GM21390 (cell line): ENCODE measurements around the gene DKKL1.

Source experiments
- ATAC-seq: cut with Tn5 transposase; IDR thresholded peaks from one replicate; pipeline ENCODE4 v1.9.1; 2021; ENCODE audit not compliant: unreplicated experiment

DKKL1 gene

GRCh38 chr19:49391581-49392399 lies 28.1 kb downstream of the DKKL1 start:
- no peak for ATAC-seq

- no peak for ATAC-seq
These were observed 30.2 kb downstream of the DKKL1 start for GRCh38 chr19:49393881-49394280.

- ATAC-seq = no peak
These were observed 32.1 kb downstream of the DKKL1 start for GRCh38 chr19:49395581-49396407.

DNA sequence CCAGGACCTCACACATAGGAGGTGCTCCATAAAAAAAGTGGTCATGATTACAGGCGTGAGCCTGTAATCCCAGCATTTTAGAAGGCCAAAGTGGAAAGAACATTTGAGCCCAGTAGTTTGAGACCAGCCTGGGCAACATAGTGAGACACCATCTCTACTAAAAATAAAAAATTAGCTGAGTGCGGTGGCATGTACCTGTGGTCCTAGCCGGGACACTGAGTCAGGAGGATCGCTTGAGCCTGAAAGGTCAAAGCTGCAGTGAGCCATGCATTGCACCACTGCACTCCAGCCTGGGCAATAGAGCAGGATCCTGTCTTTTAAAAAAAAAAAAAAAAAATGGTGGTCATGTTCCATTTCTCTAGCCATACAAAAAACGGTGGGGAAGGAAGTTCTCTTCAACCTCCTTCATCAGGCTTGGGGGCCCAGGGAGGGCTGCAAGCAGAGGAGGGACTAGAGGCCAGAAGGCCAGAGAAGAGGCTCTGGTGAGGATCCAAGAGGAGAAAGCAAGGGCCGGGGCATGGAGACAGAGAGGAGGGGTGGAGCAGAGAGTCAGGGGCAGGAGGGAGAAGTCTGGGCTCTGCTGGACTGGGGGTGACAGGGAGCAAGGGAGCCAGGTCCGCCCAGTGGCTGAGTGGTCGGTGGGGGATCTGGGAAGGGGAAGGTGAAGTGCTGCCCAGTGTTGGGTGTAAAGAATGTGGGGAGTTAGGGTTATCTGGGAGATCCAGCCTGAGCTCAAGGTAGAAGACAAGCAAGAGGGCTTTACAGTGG lies 33.2 kb downstream of the DKKL1 start:
- ATAC-seq = no peak

DNA sequence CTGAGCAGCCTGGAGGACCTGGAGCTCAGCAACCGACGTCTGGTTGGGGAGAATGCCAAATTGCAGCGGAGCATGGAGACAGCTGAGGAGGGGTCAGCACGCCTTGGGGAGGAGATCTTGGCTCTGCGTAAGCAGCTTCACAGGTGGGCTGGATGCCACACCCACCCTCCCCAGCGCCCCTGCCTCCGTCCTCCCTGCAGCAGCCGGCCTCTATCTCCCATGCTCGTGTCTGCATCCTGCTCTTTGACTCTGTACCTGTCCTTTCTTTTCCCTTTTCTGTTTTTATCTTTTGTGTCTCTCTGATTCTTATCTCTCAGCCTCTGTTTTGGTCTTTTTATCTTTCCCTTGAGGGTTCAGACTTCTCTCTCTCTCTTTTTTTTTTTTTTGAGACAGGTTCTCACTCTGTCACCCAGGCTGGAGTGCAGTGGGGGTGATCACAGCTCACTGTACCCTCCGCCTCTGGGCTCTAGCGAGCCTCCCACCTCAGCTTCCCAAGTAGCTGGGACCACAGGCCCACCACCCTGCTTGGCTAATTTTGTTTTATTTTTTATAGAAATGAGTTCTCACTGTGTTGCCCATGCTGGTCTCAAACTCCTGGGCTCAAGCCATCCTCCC lies 34.4 kb downstream of the DKKL1 start:
- no peak for ATAC-seq

DNA sequence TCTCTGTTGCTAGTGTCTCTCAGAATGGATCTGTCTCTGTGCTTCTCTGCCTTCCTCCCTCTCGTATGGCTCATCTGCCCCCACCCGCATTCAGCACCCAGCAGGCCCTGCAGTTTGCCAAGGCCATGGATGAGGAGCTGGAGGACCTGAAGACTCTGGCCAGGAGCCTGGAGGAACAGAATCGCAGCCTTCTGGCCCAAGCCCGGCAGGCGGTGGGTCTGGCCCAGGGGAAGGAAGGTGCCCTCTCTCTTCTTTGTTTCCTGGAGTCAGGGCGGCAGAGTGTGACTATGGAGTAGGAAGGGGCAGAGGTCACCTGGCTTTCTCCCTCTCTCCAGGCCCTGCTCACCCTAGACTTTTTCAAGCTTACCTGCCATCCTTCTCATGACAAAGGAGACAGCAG lies 35.3 kb downstream of the DKKL1 start:
- no peak for ATAC-seq

DNA sequence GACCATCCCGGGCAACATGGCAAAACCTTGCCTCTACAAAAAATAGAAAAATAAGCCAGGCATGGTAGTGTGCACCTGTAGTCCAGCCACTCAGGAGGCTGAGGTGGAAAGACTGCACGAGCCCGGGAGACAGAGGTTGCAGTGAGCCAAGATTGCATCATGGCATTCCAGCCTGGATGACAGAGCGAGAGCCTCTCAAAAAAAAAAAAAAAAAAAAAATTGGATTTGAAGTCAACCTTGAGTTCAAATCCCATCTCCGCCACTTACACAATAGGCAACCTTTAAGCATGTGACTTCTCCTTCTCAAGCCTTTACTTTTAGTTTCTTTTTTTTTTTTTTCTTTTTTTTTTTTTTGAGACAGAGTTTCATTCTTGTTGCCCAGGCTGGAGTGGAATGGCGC lies 36.4 kb downstream of the DKKL1 start:
- ATAC-seq = no peak

DNA sequence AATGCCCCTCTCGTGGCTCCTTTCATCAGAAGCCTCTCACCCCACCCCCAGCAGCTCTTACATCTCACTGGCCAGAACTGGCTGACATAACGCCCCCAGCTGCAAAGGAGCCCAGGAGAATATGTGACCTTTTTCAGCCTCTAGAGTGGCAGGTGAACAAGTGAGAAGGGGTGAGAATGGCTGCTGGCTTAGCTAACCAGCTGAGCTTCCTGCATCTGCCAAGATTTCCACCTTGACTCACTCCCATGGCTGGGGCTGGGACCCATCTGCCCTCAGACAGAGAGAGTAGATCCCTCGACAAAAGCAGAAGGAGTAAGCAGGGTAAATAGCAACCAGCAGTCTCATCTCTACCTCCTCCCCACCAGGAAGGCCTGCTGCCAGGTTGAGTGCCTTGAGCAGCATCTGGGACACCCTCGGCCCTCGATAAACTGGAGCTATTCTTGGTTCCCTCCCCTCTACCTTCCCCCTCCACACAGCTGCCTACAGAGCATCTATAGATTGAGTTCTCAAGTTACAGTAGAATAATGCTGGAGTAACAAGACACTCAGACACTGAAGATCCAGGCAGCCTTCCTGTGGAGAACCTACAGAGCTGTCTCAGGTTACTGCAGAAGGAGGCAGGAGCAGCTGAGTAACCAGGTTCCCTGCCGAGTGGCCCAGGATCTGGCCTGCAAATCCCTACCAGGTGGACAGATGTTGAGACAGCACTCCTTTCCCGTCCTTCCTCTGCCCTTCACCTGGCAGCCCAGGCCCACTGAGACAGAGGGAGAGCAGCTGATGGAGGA lies 39.9 kb downstream of the DKKL1 start:
- no peak for ATAC-seq

GRCh38 chr19:49407079-49407478 lies 43.4 kb downstream of the DKKL1 start:
- ATAC-seq = no peak

GRCh38 chr19:49407482-49408015 lies 43.9 kb downstream of the DKKL1 start:
- ATAC-seq = no peak

DNA sequence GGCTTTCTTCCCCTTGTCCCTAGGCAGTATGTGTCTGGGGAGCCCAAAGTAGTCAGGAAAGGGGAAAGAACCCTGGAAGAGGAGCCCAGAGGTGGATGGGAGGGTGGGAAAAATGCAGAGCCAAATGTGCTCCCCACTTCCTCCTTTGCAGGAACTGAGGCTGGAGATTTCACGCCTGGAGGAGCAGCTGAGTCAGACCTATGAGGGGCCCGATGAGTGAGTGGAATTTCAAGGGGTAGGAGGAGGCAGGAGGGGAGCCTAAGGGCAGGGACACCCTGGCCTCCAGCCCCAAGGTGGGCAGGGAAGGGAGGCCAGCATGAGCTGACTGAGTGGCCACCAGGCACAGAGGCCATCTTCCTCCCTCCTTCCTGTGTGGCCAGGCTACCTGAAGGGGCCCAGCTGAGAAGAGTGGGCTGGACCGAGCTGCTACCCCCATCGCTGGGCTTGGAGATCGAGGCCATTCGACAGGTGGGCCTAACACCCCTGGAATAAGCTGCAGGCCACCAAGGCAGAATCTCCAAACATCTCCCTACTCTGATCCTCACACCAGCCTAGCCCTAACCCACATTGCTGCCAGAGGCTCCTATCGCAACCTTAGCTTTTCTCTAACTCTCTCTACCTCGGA lies 45.3 kb downstream of the DKKL1 start:
- ATAC-seq = no peak

- no peak for ATAC-seq
These were observed 45.9 kb downstream of the DKKL1 start for GRCh38 chr19:49409441-49410029.

DNA sequence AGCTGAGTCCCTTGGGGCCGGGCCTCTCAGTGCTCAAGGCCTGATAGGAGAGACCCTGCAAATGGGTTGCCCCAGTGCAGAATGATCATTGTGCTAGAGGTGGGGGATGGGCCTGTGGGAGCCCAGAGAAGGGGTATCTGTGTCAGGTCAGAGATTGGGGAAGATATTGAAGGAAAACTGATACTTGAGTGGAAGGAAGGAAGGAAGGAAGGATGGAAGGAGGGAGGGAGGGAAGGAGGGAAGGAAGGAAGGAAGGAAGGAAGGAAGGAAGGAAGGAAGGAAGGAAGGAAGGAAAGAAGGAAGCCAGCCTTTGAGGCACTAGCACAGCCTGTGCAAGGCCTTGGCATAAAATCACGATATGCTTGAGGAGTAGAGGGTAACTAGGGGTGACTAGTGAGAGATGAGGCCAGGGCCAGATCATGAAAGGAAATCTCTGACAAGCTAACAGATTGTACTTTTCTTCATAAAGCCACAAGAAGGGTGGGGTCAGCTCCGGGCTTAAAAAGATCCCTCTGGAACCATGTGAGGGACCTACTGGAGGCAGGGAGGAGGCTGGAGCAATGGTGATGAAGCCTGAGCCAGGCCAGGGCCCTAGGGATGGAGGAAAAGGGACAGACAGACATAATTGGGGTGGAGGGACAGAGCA lies 48.1 kb downstream of the DKKL1 start:
- ATAC-seq = no peak

GRCh38 chr19:49413348-49413747 lies 49.7 kb downstream of the DKKL1 start:
- ATAC-seq = no peak

GRCh38 chr19:49414256-49414655 lies 50.6 kb downstream of the DKKL1 start:
- ATAC-seq = no peak

GRCh38 chr19:49415102-49415809 lies 51.6 kb downstream of the DKKL1 start:
- ATAC-seq = no peak

- ATAC-seq = no peak
These were observed 52.1 kb downstream of the DKKL1 start for GRCh38 chr19:49415810-49416200.

- no peak for ATAC-seq
These were observed 53.4 kb downstream of the DKKL1 start for GRCh38 chr19:49417088-49417487.
